Left ventricle myocardium superior (tissue), 1 donor: Measurements from ENCODE around the gene CLIP4. TPM values are rescaled to one million over a fixed set of nuclear protein-coding genes. Genes with fewer than 3 reads are reported as not detected.

Experiments
- ATAC-seq: fragments of 200-7000 bp; cut with Tn5 transposase; one replicate; pipeline ENCODE4 v1.9.1; 2020; ENCODE audit warnings: mild to moderate bottlenecking, moderate library complexity
- DNase-seq: peaks from one replicate; pipeline ENCODE4 v3.0.0-alpha.2; 2020
- intact Hi-C: fragments of 100-400 bp; cut with micrococcal nuclease; formaldehyde crosslinking; loops from one replicate; pipeline ENCODE4 v1.11.0; 2022
- total RNA-seq: library from RNA; stranded (reverse); fragmentation: NEBNext Ultra II Directional; extraction: Animal tissue kit (Norgen Biotek cat#: 25700); gene quantifications from one replicate; pipeline ENCODE4 v1.2.1, GENCODE V29; 2021
- donor health status: DM: no; HTN: yes; CAD: no; lungs with severe emphysema.

CLIP4 gene
- total RNA-seq, 1 donor from 2014 or later, result 31.4 TPM

- ATAC-seq (no peak), DNase-seq (no peak)
- intact Hi-C loops, result no loop called here
These were observed 5.6 kb downstream of the CLIP4 start for GRCh38 chr2:29120846-29121245.

GRCh38 chr2:29123617-29124349 lies 8.6 kb downstream of the CLIP4 start:
- ATAC-seq (no peak), DNase-seq (no peak)
- intact Hi-C loops, result no loop called here

GRCh38 chr2:29124504-29124903 lies 9.3 kb downstream of the CLIP4 start:
- no peak for ATAC-seq
- intact Hi-C loops, result no loop called here
- no peak for DNase-seq

- DNase-seq, result no peak
- peak; percentile 34 for ATAC-seq
- intact Hi-C loops, result no loop called here
These were observed 14.5 kb downstream of the CLIP4 start for GRCh38 chr2:29129586-29130281.

GRCh38 chr2:29130295-29130694 lies 15.1 kb downstream of the CLIP4 start:
- no peak for DNase-seq
- ATAC-seq, result peak; percentile 75
- intact Hi-C loops, result no loop called here

GRCh38 chr2:29134933-29135332 lies 19.7 kb downstream of the CLIP4 start:
- DNase-seq (no peak), ATAC-seq (no peak)
- intact Hi-C loops, result no loop called here

- intact Hi-C loops, result no loop called here
- ATAC-seq, result no peak
These were observed 23.9 kb downstream of the CLIP4 start for GRCh38 chr2:29139152-29139551.

GRCh38 chr2:29139731-29140130 lies 24.5 kb downstream of the CLIP4 start:
- no peak for ATAC-seq
- DNase-seq, result no peak
- intact Hi-C loops, result loop anchor here (5.0 kb wide), 1 partner anchor 182 kb away; no protein-coding TSS in a partner anchor

More at GRCh38 chr2:29139152-29139551, 23.9 kb downstream of the CLIP4 start:
- no peak for DNase-seq

GRCh38 chr2:29143657-29144056 lies 28.4 kb downstream of the CLIP4 start:
- DNase-seq (no peak), ATAC-seq (no peak)
- intact Hi-C loops, result loop anchor here (5.0 kb wide), 1 partner anchor 186 kb away; no protein-coding TSS in a partner anchor

- intact Hi-C loops, result loop anchor here (2.0 kb wide), 1 partner anchor 17 kb away; no protein-coding TSS in a partner anchor
- no peak for ATAC-seq
- DNase-seq, result no peak
These were observed 31.0 kb downstream of the CLIP4 start for GRCh38 chr2:29146197-29146596.

GRCh38 chr2:29147963-29148362 lies 32.7 kb downstream of the CLIP4 start:
- ATAC-seq (no peak), DNase-seq (no peak)
- intact Hi-C loops, result loop anchor here (2.0 kb wide), 1 partner anchor 15 kb away; no protein-coding TSS in a partner anchor

GRCh38 chr2:29154610-29155009 lies 39.4 kb downstream of the CLIP4 start:
- DNase-seq (no peak), ATAC-seq (no peak)
- intact Hi-C loops, result no loop called here

GRCh38 chr2:29155578-29155977 lies 40.4 kb downstream of the CLIP4 start:
- intact Hi-C loops, result no loop called here
- no peak for DNase-seq
- no peak for ATAC-seq

GRCh38 chr2:29157131-29157530 lies 41.9 kb downstream of the CLIP4 start:
- intact Hi-C loops, result no loop called here
- DNase-seq, result no peak
- ATAC-seq, result no peak

GRCh38 chr2:29159125-29159524 lies 43.9 kb downstream of the CLIP4 start:
- ATAC-seq (no peak), DNase-seq (no peak)
- intact Hi-C loops, result no loop called here

- ATAC-seq, result no peak
- intact Hi-C loops, result no loop called here
- DNase-seq, result no peak
These were observed 45.0 kb downstream of the CLIP4 start for GRCh38 chr2:29160184-29160583.

GRCh38 chr2:29162204-29162928 lies 47.2 kb downstream of the CLIP4 start:
- no peak for DNase-seq
- ATAC-seq, result no peak
- intact Hi-C loops, result loop anchor here (2.0 kb wide), 1 partner anchor 16 kb away; no protein-coding TSS in a partner anchor

GRCh38 chr2:29164091-29164846 lies 49.1 kb downstream of the CLIP4 start:
- DNase-seq, result no peak
- no peak for ATAC-seq
- intact Hi-C loops, result no loop called here
